Measurements from ENCODE around the gene AUTS2.
A peak's percentile ranks its signal among the peaks of the same experiment; 100 is the strongest.
"Not testable (repeated sequence)": the region's sequence is repeated elsewhere in the genome, so short reads cannot be mapped to it uniquely, and the experiment has no call there.

Gene AUTS2

GRCh38 chr7:70630818-70631457 lies 1032.7 kb downstream of the AUTS2 start:
- no peak for DNase-seq (ENCODE audit: low spot score)

- no peak for DNase-seq (ENCODE audit: low spot score)
These were observed 1033.4 kb downstream of the AUTS2 start for GRCh38 chr7:70631718-70632117.

GRCh38 chr7:70632400-70632799 lies 1034.1 kb downstream of the AUTS2 start:
- DNase-seq (ENCODE audit: low spot score), result no peak

GRCh38 chr7:70634071-70634470 lies 1035.8 kb downstream of the AUTS2 start:
- peak; percentile 90 for DNase-seq (ENCODE audit: low spot score)

- DNase-seq (ENCODE audit: low spot score), result no peak
These were observed 1036.4 kb downstream of the AUTS2 start for GRCh38 chr7:70634610-70635068.

GRCh38 chr7:70635633-70636032 lies 1037.4 kb downstream of the AUTS2 start:
- no peak for DNase-seq (ENCODE audit: low spot score)

GRCh38 chr7:70636169-70636568 lies 1037.9 kb downstream of the AUTS2 start:
- DNase-seq (ENCODE audit: low spot score), result no peak

GRCh38 chr7:70637726-70638125 lies 1039.5 kb downstream of the AUTS2 start:
- no peak for DNase-seq (ENCODE audit: low spot score)

- DNase-seq (ENCODE audit: low spot score), result no peak
These were observed 1040.2 kb downstream of the AUTS2 start for GRCh38 chr7:70638158-70639107.

- DNase-seq (ENCODE audit: low spot score), result no peak
These were observed 1042.1 kb downstream of the AUTS2 start for GRCh38 chr7:70640266-70640833.

GRCh38 chr7:70641882-70642281 lies 1043.6 kb downstream of the AUTS2 start:
- no peak for DNase-seq (ENCODE audit: low spot score)

GRCh38 chr7:70645279-70645678 lies 1047.0 kb downstream of the AUTS2 start:
- DNase-seq (ENCODE audit: low spot score), result no peak

GRCh38 chr7:70645876-70646351 lies 1047.6 kb downstream of the AUTS2 start:
- DNase-seq (ENCODE audit: low spot score), result peak; percentile 5

GRCh38 chr7:70646536-70647248 lies 1048.4 kb downstream of the AUTS2 start:
- DNase-seq (ENCODE audit: low spot score), result peak; percentile 87

- DNase-seq (ENCODE audit: low spot score), result no peak
These were observed 1049.7 kb downstream of the AUTS2 start for GRCh38 chr7:70647801-70648498.

- DNase-seq (ENCODE audit: low spot score), result not testable (repeated sequence)
These were observed 1050.2 kb downstream of the AUTS2 start for GRCh38 chr7:70648499-70648861.

GRCh38 chr7:70649323-70649722 lies 1051.0 kb downstream of the AUTS2 start:
- no peak for DNase-seq (ENCODE audit: low spot score)

GRCh38 chr7:70654146-70654545 lies 1055.9 kb downstream of the AUTS2 start:
- DNase-seq (ENCODE audit: low spot score), result no peak

- DNase-seq (ENCODE audit: low spot score), result no peak
These were observed 1056.7 kb downstream of the AUTS2 start for GRCh38 chr7:70654979-70655378.

GRCh38 chr7:70655694-70656093 lies 1057.4 kb downstream of the AUTS2 start:
- no peak for DNase-seq (ENCODE audit: low spot score)

GRCh38 chr7:70657571-70657970 lies 1059.3 kb downstream of the AUTS2 start:
- DNase-seq (ENCODE audit: low spot score), result no peak
